ENCODE results near the gene SMIM27.

The SMIM27 gene

DNA sequence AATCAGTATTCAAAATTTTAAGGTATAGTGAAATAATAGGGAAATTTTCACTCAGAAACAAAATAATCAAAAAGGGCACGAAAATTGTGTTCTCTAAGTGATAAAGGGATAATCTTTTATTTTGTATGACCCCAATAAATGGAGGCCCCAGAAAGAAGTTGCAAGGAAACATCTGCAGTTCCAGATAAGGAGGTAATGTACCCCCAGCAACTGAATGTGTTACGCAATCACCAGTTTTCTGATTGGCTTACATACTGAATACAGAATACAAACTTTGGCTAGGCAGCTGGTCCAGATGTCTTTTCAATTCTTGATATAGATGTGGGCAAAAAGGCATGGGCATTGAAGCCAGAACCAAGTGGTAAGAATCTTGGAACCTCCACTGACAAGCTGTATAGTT, 2.0 kb downstream of the SMIM27 start:
- in situ Hi-C loops (cut with HindIII; ENCODE audit: low sequenced_read_pairs): loop anchor here (25.0 kb wide), 2 partner anchors 167 to 408 kb away; partner anchors contain the start of gene ACO1

DNA sequence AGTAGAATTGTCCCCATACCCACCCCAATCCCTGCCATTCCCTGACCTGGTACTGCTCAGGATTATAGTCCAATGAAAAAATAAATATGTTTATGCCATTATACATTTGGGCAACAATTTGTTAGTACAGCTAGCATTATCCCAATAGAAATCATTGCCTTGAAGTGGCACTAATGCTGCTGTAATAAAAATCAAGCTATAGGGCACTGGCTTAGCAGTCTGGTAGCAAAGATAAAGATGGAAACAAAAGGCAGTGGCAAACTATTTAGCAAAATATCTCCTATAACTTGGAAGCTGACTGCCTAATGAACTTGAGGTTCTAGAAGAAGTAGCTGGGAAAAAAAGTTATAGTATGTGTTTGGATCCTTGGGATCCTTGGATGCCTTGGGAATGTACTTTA, 2.5 kb downstream of the SMIM27 start:
- in situ Hi-C loops (cut with HindIII; ENCODE audit: low sequenced_read_pairs): loop anchor here (25.0 kb wide), 2 partner anchors 167 to 408 kb away; partner anchors contain the start of gene ACO1

DNA sequence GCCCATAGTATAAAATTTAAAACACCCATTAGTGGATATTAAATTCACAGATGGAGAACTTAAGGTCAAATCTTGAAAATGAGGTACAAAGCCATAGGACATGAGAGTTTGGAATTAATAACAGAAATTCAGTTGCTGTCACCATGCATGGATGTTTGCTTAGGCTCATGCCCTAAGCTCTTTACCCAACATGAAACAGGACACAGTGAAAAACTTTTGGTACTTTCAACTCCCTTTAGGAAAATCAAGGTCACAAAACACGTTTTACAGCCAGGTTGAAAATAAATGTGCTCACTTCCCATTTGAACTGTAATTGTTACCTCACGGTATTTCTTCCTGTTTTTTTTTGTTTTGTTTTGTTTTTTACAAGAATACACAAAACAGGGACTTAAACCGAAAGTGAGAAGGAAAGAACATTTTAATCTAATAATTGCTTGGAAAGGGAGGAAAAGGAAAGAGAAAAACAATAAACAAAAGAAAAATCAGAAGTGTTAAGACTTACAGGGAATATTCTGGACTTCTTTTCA, 6.3 kb downstream of the SMIM27 start:
- in situ Hi-C loops (cut with HindIII; ENCODE audit: low sequenced_read_pairs): loop anchor here (25.0 kb wide), 2 partner anchors 171 to 404 kb away; partner anchors contain the start of gene ACO1

DNA sequence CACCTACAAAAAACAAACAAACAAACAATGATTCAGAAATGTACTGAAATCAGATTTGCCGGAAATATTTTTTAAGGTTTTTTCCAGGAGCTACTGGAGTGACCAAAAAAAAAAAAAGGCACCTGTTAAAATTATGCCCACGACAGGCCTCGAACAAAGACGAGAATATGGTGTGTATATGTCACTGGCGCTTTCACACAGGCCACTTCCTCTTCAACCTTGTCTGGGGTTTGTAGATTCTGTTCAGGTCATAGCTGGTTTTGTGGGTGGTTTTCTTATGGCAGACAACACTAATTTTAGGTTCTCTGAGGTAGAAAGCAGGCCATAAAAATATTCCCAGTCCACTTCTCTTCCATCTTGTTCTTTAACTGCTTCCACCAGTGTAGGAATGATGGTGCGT, 13.8 kb downstream of the SMIM27 start:
- in situ Hi-C loops (cut with HindIII; ENCODE audit: low sequenced_read_pairs): loop anchor here (25.0 kb wide), 2 partner anchors 179 to 396 kb away; partner anchors contain the start of gene ACO1

DNA sequence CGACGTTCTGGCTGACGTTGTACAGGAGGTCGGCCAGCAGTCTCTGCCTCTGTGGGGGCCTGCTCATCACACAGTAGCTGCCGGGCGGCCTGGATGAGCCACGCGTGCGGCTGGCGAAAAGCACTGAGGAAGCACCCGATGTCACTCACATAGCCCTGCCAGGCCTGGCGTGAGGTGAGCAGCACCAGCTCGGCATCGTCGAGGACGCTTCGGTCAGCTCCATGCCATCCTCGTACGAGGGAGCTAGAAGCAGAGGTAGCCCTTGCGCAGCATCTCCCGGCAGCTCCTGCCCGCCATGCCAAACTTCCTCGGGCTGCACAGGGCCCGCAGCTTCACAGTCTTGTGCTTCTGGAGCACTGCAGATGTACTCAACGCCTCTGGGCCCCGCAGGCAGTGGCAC, 14.6 kb downstream of the SMIM27 start:
- in situ Hi-C loops (cut with HindIII; ENCODE audit: low sequenced_read_pairs): loop anchor here (25.0 kb wide), 2 partner anchors 179 to 396 kb away; partner anchors contain the start of gene ACO1

GRCh38 chr9:32570262-32570661, 18.1 kb downstream of the SMIM27 start:
- in situ Hi-C loops (cut with HindIII; ENCODE audit: low sequenced_read_pairs): loop anchor here (10.0 to 25.0 kb wide), 3 partner anchors 183 to 392 kb away; partner anchors contain the start of gene ACO1

DNA sequence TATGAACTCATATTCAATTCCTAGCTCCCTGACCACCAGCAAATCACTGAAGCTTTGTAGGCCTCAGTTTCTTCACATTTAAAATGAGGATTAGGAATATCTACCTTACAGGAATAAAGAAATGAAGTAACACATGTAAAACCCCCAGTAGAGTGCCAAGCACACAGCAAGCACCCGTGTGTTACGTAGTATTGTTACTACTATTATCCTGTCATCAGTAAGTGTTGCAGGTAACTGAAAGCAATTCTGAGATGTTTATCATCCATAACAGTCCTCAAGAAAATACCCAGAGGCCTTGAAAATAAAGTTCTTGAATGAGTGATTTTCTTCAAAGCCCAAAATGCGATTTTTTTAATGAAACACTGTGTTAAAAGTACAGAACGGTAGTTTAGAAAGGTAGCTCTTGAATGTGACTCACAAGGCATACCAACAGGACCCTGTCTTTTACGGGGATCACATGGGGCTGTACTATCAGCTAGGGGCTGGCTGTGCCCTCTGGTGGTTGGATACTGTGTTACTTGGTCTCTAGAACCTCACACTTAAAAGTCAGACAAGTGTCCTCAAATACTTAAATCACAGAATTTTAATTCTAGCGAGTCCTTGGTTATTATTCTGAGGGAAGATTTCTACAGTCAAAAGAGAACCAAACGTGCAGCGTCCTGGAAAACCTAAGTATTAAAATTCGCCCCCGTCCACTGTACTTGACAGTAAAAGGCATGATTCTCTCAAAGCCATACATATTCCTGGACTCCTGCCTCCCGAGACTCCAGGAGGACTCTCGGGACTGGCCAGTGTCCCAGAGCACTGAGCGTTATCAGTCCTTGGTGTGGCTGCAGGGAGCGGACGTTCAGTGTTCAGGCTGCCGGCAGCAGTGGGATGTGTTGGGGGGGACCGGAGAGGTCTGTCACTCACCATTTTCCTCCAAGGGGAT, 20.1 kb downstream of the SMIM27 start:
- in situ Hi-C loops (cut with HindIII; ENCODE audit: low sequenced_read_pairs): loop anchor here (10.0 to 25.0 kb wide), 3 partner anchors 185 to 390 kb away; partner anchors contain the start of gene ACO1

- in situ Hi-C loops (cut with HindIII; ENCODE audit: low sequenced_read_pairs): loop anchor here (10.0 to 25.0 kb wide), 3 partner anchors 186 to 389 kb away; partner anchors contain the start of gene ACO1
These were observed 20.9 kb downstream of the SMIM27 start, which contains the start of gene NDUFB6 for GRCh38 chr9:32572900-32573523. Gene NDUFB6, minus strand, starts transcription at chr9:32573159. Its CDS starts 99 bp downstream, at chr9:32573060.

GRCh38 chr9:32573821-32574220, 21.7 kb downstream of the SMIM27 start:
- in situ Hi-C loops (cut with HindIII; ENCODE audit: low sequenced_read_pairs): loop anchor here (10.0 to 25.0 kb wide), 3 partner anchors 187 to 388 kb away; partner anchors contain the start of gene ACO1

DNA sequence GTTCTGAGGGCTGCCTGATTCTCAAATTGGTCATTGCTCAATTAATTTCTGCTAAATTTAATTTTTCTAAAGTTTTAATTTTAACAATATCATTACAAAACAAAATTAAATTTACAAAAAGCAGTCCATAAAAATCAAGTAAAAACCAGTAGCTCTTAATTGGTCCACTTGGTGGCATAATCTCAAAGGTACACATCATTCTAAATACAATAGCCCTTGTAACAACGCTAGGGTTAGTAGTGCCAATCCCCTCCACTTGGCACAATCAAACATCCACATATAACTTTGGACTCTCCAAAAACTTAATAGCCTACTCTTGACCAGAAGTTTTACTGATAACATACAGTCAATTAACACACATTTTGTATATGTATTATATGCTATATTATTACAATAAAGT, 22.7 kb downstream of the SMIM27 start:
- in situ Hi-C loops (cut with HindIII; ENCODE audit: low sequenced_read_pairs): loop anchor here (10.0 to 25.0 kb wide), 3 partner anchors 188 to 387 kb away; partner anchors contain the start of gene ACO1

DNA sequence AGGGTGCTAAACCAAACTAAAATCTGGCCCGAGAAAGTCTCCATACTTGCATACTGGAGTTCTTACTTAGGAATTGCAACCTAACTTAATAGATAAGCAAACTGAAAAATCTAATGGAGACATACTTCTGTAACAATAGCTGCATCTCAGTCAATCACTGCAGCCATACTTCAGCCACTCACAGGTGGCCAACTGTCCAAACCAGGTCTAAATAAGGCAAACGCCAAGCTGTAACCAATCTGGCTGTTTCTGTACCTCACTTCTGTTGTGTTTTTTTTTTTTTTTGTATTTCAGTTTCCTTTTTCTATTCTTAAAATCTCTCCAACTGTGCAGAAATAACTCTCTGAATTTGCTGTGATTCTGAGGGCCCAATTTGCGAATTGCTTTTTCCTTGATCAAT, 25.2 kb downstream of the SMIM27 start:
- in situ Hi-C loops (cut with HindIII; ENCODE audit: low sequenced_read_pairs): loop anchor here (10.0 kb wide), 1 partner anchor 247 kb away; no protein-coding TSS in a partner anchor

GRCh38 chr9:32578976-32579375, 26.8 kb downstream of the SMIM27 start:
- in situ Hi-C loops (cut with HindIII; ENCODE audit: low sequenced_read_pairs): loop anchor here (10.0 kb wide), 1 partner anchor 246 kb away; no protein-coding TSS in a partner anchor

- in situ Hi-C loops (cut with HindIII; ENCODE audit: low sequenced_read_pairs): loop anchor here (10.0 kb wide), 1 partner anchor 245 kb away; no protein-coding TSS in a partner anchor
These were observed 27.7 kb downstream of the SMIM27 start for GRCh38 chr9:32579706-32580331.

DNA sequence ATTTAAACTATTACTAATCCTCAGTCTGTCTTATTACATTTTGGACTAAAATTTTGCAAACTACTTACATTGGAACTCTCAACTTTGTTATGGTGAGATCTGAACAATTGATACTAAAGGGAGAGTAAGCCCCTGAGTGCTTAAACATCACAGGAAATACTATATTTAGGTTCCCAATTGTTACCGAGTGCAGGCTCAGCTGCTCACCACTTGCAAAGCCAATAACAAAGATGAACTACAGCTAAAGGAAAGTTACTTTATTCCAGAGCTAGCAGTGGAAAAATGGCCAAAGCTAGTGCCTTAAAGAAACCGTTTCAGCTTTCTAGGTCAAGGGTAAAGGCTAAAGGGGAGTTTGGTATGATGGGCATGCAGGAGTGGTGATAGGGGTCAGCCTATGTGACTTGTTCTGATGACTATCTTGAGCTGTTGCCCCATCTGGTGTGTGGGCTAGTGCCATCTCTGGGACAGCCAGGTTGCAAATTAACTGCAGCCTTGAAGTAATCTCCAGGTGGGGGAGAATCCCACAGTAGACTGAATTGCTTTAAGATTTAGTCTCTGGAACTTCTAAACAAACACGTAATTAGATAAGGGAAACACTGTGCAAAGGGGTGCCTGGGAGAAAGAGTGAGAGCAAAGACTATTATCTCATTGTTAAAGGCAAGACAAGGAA, 28.6 kb downstream of the SMIM27 start:
- in situ Hi-C loops (cut with HindIII; ENCODE audit: low sequenced_read_pairs): no loop called here

DNA sequence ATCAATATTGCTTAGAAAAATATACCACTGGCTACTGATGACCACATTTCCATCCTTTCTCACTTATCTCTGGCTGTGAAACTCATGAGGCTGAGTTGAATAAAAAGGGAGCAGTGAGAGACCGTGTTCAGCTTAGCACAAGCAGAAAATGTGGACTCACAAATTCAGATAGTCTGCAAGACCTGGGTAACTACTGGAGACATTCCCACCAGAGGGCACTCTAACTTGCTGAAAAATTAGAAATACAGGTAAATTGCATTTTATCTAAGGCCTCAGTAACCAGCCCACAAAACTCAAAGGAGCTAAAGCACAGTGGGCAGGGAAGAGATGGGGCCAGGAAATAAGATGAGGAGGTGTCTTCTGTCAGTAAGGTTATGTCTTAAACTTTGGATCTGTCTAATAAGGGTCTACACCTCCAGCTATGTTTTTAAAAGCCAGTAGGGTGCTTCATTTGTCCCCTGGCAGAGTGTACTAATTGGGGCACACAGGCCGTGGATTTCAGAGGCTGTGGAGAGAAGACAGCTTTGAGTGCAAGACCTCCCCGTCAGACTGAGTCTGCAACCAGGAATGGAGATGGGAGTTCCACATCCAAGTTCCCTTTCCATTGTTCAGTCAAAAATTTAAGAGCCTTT, 29.5 kb downstream of the SMIM27 start:
- in situ Hi-C loops (cut with HindIII; ENCODE audit: low sequenced_read_pairs): no loop called here

- in situ Hi-C loops (cut with HindIII; ENCODE audit: low sequenced_read_pairs): no loop called here
These were observed 32.7 kb downstream of the SMIM27 start for GRCh38 chr9:32584784-32585183.

GRCh38 chr9:32587901-32588300, 35.8 kb downstream of the SMIM27 start:
- in situ Hi-C loops (cut with HindIII; ENCODE audit: low sequenced_read_pairs): no loop called here

DNA sequence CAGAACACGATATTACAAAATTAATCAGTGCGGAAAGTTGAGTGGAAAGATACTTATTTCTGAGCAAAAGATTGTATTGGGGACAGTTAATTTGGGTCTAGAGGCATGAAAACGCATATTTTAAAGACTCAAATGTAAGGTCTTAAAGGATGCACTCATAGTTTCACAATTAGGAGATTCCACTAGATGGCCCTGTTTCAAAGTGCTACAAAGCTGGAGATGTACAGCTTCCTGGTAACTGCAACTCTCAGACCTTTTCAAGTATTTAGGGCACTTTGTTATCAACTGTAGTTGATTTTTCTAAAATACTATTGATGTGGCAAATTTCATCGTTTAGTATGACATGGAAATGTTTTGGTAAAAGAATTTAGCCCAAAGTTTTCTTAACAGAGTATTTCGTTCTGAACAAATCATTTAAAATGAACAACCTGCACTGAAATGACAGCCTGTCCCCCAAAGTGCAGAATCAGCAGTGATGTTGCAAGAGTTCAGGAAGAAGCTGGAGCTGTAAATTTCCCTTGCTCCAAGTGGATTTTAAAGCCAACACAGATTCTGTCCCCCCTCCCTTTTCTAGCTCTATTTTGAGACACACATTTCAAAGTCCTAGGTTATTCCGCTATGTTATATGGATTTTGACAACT, 37.1 kb downstream of the SMIM27 start:
- in situ Hi-C loops (cut with HindIII; ENCODE audit: low sequenced_read_pairs): no loop called here

DNA sequence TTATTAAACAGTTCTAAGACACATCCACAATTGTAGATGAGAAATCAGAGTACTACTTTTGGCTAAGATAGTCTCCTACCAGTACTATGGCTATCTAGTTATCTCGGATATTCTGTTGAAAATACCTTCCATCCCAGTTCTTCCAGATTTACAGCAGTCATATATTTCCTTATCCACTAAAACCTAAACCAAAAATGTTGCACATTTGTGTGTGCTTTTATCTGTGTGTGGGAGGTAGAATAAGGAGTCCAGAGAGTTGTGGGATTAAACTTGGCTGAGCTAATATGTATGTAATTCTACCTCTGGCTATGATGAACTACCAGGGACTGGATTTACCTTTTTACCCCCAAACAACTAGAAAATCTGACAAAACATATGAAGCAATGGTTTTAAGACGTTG, 38.3 kb downstream of the SMIM27 start:
- in situ Hi-C loops (cut with HindIII; ENCODE audit: low sequenced_read_pairs): no loop called here

Data from DLD1 (cell line).